ENCODE data around the gene DMAP1.

Gene DMAP1

GRCh38 chr1:44237721-44238457 lies 24.6 kb downstream of the DMAP1 start (continued):
- TF ChIP-seq ZNF266 (tag by site-specific recombination; IDR thresholded peaks at IDR 0.05; ENCODE audit: low read depth) (no peak), AEBP2 (tag by site-specific recombination; IDR thresholded peaks at IDR 0.05; ENCODE audit: borderline replicate concordance) (no peak), ZNF24 (tag by site-specific recombination; IDR thresholded peaks at IDR 0.05) (peak; percentile 84), ZNF610 (tag by site-specific recombination; IDR thresholded peaks at IDR 0.05; ENCODE audit: borderline replicate concordance) (peak; percentile 77), ZNF140 (tag by site-specific recombination; IDR thresholded peaks at IDR 0.05) (no peak), ZNF423 (tag by site-specific recombination; IDR thresholded peaks at IDR 0.05) (peak; percentile 87), ZNF521 (tag by site-specific recombination; IDR thresholded peaks at IDR 0.05) (no peak), SP3 (tag by site-specific recombination; IDR thresholded peaks at IDR 0.05) (peak; percentile 83), ZNF561 (tag by site-specific recombination; IDR thresholded peaks at IDR 0.05; ENCODE audit: borderline replicate concordance) (peak; percentile 90; the same call in 1 of the 2 replicates), ZNF350 (tag by site-specific recombination; IDR thresholded peaks at IDR 0.05) (no peak), ZFHX2 (tag by site-specific recombination; conservative IDR thresholded peaks at IDR 0.05) (peak; percentile 99), ZNF223 (tag by site-specific recombination; IDR thresholded peaks at IDR 0.05) (no peak), OSR2 (tag by site-specific recombination; IDR thresholded peaks at IDR 0.05) (peak; percentile 87), ZNF549 (tag by site-specific recombination; IDR thresholded peaks at IDR 0.05) (no peak), BCL6B (tag by site-specific recombination; IDR thresholded peaks at IDR 0.05) (no peak), MZF1 (tag by site-specific recombination; IDR thresholded peaks at IDR 0.05; ENCODE audit: borderline replicate concordance) (0 out of 2 replicates have a peak, but pooled peaks have one; percentile 29), ZFP69B (tag by site-specific recombination; IDR thresholded peaks at IDR 0.05) (no peak), ZNF791 (tag by site-specific recombination; IDR thresholded peaks at IDR 0.05) (no peak), ZNF747 (tag by site-specific recombination; IDR thresholded peaks at IDR 0.05) (no peak)
- TF ChIP-seq, protein P1, sequence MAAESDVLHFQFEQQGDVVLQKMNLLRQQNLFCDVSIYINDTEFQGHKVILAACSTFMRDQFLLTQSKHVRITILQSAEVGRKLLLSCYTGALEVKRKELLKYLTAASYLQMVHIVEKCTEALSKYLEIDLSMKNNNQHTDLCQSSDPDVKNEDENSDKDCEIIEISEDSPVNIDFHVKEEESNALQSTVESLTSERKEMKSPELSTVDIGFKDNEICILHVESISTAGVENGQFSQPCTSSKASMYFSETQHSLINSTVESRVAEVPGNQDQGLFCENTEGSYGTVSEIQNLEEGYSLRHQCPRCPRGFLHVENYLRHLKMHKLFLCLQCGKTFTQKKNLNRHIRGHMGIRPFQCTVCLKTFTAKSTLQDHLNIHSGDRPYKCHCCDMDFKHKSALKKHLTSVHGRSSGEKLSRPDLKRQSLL (tag by site-specific recombination; IDR thresholded peaks at IDR 0.05), result no peak; the same call in 1 of the 2 replicates
- TF ChIP-seq, protein P2, sequence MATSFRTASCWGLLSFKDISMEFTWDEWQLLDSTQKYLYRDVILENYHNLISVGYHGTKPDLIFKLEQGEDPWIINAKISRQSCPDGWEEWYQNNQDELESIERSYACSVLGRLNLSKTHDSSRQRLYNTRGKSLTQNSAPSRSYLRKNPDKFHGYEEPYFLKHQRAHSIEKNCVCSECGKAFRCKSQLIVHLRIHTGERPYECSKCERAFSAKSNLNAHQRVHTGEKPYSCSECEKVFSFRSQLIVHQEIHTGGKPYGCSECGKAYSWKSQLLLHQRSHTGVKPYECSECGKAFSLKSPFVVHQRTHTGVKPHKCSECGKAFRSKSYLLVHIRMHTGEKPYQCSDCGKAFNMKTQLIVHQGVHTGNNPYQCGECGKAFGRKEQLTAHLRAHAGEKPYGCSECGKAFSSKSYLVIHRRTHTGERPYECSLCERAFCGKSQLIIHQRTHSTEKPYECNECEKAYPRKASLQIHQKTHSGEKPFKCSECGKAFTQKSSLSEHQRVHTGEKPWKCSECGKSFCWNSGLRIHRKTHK (tag by site-specific recombination; IDR thresholded peaks at IDR 0.05), result no peak
- TF ChIP-seq, protein P3, sequence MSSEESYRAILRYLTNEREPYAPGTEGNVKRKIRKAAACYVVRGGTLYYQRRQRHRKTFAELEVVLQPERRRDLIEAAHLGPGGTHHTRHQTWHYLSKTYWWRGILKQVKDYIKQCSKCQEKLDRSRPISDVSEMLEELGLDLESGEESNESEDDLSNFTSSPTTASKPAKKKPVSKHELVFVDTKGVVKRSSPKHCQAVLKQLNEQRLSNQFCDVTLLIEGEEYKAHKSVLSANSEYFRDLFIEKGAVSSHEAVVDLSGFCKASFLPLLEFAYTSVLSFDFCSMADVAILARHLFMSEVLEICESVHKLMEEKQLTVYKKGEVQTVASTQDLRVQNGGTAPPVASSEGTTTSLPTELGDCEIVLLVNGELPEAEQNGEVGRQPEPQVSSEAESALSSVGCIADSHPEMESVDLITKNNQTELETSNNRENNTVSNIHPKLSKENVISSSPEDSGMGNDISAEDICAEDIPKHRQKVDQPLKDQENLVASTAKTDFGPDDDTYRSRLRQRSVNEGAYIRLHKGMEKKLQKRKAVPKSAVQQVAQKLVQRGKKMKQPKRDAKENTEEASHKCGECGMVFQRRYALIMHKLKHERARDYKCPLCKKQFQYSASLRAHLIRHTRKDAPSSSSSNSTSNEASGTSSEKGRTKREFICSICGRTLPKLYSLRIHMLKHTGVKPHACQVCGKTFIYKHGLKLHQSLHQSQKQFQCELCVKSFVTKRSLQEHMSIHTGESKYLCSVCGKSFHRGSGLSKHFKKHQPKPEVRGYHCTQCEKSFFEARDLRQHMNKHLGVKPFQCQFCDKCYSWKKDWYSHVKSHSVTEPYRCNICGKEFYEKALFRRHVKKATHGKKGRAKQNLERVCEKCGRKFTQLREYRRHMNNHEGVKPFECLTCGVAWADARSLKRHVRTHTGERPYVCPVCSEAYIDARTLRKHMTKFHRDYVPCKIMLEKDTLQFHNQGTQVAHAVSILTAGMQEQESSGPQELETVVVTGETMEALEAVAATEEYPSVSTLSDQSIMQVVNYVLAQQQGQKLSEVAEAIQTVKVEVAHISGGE (tag by site-specific recombination; conservative IDR thresholded peaks at IDR 0.05; ENCODE audit: low read depth), result 0 out of 2 replicates have a peak, but pooled peaks have one; percentile 26
- TF ChIP-seq, protein P4, sequence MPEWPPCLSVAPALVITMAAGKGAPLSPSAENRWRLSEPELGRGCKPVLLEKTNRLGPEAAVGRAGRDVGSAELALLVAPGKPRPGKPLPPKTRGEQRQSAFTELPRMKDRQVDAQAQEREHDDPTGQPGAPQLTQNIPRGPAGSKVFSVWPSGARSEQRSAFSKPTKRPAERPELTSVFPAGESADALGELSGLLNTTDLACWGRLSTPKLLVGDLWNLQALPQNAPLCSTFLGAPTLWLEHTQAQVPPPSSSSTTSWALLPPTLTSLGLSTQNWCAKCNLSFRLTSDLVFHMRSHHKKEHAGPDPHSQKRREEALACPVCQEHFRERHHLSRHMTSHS (tag by site-specific recombination; IDR thresholded peaks at IDR 0.05), result no peak

All from HEK293 (cell line).